Measurements from ENCODE around the gene CNNM4.

Gene CNNM4

DNA sequence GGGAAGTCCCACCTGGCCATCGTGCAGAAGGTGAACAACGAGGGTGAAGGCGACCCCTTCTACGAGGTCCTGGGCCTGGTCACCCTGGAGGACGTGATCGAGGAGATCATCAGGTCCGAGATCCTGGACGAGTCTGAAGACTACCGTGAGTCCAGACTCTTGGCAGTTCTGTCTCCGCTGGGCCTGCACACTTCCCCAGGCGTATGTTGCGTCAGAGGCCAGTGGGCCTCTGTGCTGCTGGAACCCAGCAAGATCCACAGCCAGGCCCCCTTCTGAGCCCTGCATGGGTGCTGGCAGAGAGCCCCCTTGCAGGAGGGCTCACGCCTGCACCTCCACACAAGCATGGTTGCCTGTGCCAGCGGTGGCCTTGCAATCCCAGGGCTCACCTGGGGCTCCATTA, 64.4 kb downstream of the CNNM4 start:
- TF ChIP-seq POU2F2 (IDR thresholded peaks at IDR 0.05; ENCODE audit: low read depth, low read length) (no peak), SPI1 (IDR thresholded peaks at IDR 0.05; ENCODE audit: low read depth, low read length) (no peak), TAF1 (IDR thresholded peaks at IDR 0.05; ENCODE audit: low read depth, low read length) (no peak), POLR2AphosphoS5 (IDR thresholded peaks at IDR 0.05; ENCODE audit: low read depth, low read length) (no peak), POLR2A (IDR thresholded peaks at IDR 0.05; ENCODE audit: low read depth, low read length) (no peak), PAX5 (IDR thresholded peaks at IDR 0.05; ENCODE audit: insufficient read depth, low read length, severe bottlenecking) (no peak)
- no peak for DNase-seq (ENCODE audit: insufficient read length, low spot score)
- no peak for FAIRE-seq

- TF ChIP-seq POLR2A (IDR thresholded peaks at IDR 0.05; ENCODE audit: low read depth, low read length) (no peak), TAF1 (IDR thresholded peaks at IDR 0.05; ENCODE audit: low read depth, low read length) (no peak), POLR2AphosphoS5 (IDR thresholded peaks at IDR 0.05; ENCODE audit: low read depth, low read length) (no peak), PAX5 (IDR thresholded peaks at IDR 0.05; ENCODE audit: insufficient read depth, low read length, severe bottlenecking) (no peak), SPI1 (IDR thresholded peaks at IDR 0.05; ENCODE audit: low read depth, low read length) (no peak), POU2F2 (IDR thresholded peaks at IDR 0.05; ENCODE audit: low read depth, low read length) (no peak)
- FAIRE-seq (no peak), DNase-seq (ENCODE audit: insufficient read length, low spot score) (no peak)
Observed at GRCh38 chr2:96826546-96827278, 66.0 kb downstream of the CNNM4 start.

DNA sequence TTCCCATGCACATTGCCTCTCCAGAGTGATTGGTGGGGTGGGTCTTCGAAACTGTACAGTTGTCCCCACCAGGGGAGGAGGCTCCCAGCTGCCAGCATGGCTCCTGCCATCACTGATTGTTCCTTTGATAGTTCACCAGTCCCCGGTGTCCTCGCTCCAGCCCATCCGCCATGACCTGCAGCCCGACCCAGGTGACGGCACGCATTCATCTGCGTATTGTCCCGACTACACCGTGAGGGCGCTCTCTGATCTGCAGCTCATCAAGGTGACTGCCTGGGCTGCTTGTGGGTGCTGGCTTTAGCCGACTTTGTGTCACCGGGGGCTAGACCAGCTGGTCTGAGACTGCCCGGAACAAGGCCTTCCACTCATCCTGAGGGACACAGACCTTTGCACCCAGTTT, 67.7 kb downstream of the CNNM4 start:
- FAIRE-seq, result no peak
- no peak for DNase-seq (ENCODE audit: insufficient read length, low spot score)
- no peak for TF ChIP-seq TAF1 (IDR thresholded peaks at IDR 0.05; ENCODE audit: low read depth, low read length)
- no peak for TF ChIP-seq POLR2A (IDR thresholded peaks at IDR 0.05; ENCODE audit: low read depth, low read length)
- no peak for TF ChIP-seq SPI1 (IDR thresholded peaks at IDR 0.05; ENCODE audit: low read depth, low read length)
- TF ChIP-seq POLR2AphosphoS5 (IDR thresholded peaks at IDR 0.05; ENCODE audit: low read depth, low read length), result no peak
- TF ChIP-seq PAX5 (IDR thresholded peaks at IDR 0.05; ENCODE audit: insufficient read depth, low read length, severe bottlenecking), result no peak

GRCh38 chr2:96828874-96829273, 68.2 kb downstream of the CNNM4 start:
- DNase-seq (ENCODE audit: insufficient read length, low spot score) (no peak), FAIRE-seq (no peak)
- TF ChIP-seq POU2F2 (IDR thresholded peaks at IDR 0.05; ENCODE audit: low read depth, low read length) (no peak), POLR2A (IDR thresholded peaks at IDR 0.05; ENCODE audit: low read depth, low read length) (no peak), TAF1 (IDR thresholded peaks at IDR 0.05; ENCODE audit: low read depth, low read length) (no peak), POLR2AphosphoS5 (IDR thresholded peaks at IDR 0.05; ENCODE audit: low read depth, low read length) (no peak), SPI1 (IDR thresholded peaks at IDR 0.05; ENCODE audit: low read depth, low read length) (no peak), PAX5 (IDR thresholded peaks at IDR 0.05; ENCODE audit: insufficient read depth, low read length, severe bottlenecking) (no peak)

GRCh38 chr2:96830044-96830562, 69.4 kb downstream of the CNNM4 start:
- DNase-seq (ENCODE audit: insufficient read length, low spot score) (no peak), FAIRE-seq (no peak)
- TF ChIP-seq POLR2A (IDR thresholded peaks at IDR 0.05; ENCODE audit: low read depth, low read length) (no peak), PAX5 (IDR thresholded peaks at IDR 0.05; ENCODE audit: insufficient read depth, low read length, severe bottlenecking) (no peak), POLR2AphosphoS5 (IDR thresholded peaks at IDR 0.05; ENCODE audit: low read depth, low read length) (no peak), SPI1 (IDR thresholded peaks at IDR 0.05; ENCODE audit: low read depth, low read length) (no peak), TAF1 (IDR thresholded peaks at IDR 0.05; ENCODE audit: low read depth, low read length) (no peak), POU2F2 (IDR thresholded peaks at IDR 0.05; ENCODE audit: low read depth, low read length) (no peak)

- DNase-seq (ENCODE audit: insufficient read length, low spot score) (no peak), FAIRE-seq (no peak)
- no peak for TF ChIP-seq TAF1 (IDR thresholded peaks at IDR 0.05; ENCODE audit: low read depth, low read length)
- no peak for TF ChIP-seq PAX5 (IDR thresholded peaks at IDR 0.05; ENCODE audit: insufficient read depth, low read length, severe bottlenecking)
- no peak for TF ChIP-seq POU2F2 (IDR thresholded peaks at IDR 0.05; ENCODE audit: low read depth, low read length)
- TF ChIP-seq POLR2AphosphoS5 (IDR thresholded peaks at IDR 0.05; ENCODE audit: low read depth, low read length), result no peak
- no peak for TF ChIP-seq SPI1 (IDR thresholded peaks at IDR 0.05; ENCODE audit: low read depth, low read length)
- no peak for TF ChIP-seq POLR2A (IDR thresholded peaks at IDR 0.05; ENCODE audit: low read depth, low read length)
Observed at GRCh38 chr2:96831679-96832078, 71.0 kb downstream of the CNNM4 start.

- DNase-seq (ENCODE audit: insufficient read length, low spot score), result no peak
- no peak for FAIRE-seq
- TF ChIP-seq POLR2A (IDR thresholded peaks at IDR 0.05; ENCODE audit: low read depth, low read length), result no peak
- TF ChIP-seq SPI1 (IDR thresholded peaks at IDR 0.05; ENCODE audit: low read depth, low read length), result no peak
- TF ChIP-seq POLR2AphosphoS5 (IDR thresholded peaks at IDR 0.05; ENCODE audit: low read depth, low read length), result no peak
- TF ChIP-seq TAF1 (IDR thresholded peaks at IDR 0.05; ENCODE audit: low read depth, low read length), result no peak
- no peak for TF ChIP-seq POU2F2 (IDR thresholded peaks at IDR 0.05; ENCODE audit: low read depth, low read length)
- no peak for TF ChIP-seq PAX5 (IDR thresholded peaks at IDR 0.05; ENCODE audit: insufficient read depth, low read length, severe bottlenecking)
Observed at GRCh38 chr2:96832408-96832753, 71.7 kb downstream of the CNNM4 start.

- TF ChIP-seq POU2F2 (IDR thresholded peaks at IDR 0.05; ENCODE audit: low read depth, low read length), result no peak
- no peak for TF ChIP-seq SPI1 (IDR thresholded peaks at IDR 0.05; ENCODE audit: low read depth, low read length)
- TF ChIP-seq POLR2A (IDR thresholded peaks at IDR 0.05; ENCODE audit: low read depth, low read length), result no peak
- no peak for TF ChIP-seq POLR2AphosphoS5 (IDR thresholded peaks at IDR 0.05; ENCODE audit: low read depth, low read length)
- no peak for TF ChIP-seq PAX5 (IDR thresholded peaks at IDR 0.05; ENCODE audit: insufficient read depth, low read length, severe bottlenecking)
- no peak for TF ChIP-seq TAF1 (IDR thresholded peaks at IDR 0.05; ENCODE audit: low read depth, low read length)
- FAIRE-seq, result no peak
- DNase-seq (ENCODE audit: insufficient read length, low spot score), result no peak
Observed at GRCh38 chr2:96832754-96833507, 72.2 kb downstream of the CNNM4 start.

DNA sequence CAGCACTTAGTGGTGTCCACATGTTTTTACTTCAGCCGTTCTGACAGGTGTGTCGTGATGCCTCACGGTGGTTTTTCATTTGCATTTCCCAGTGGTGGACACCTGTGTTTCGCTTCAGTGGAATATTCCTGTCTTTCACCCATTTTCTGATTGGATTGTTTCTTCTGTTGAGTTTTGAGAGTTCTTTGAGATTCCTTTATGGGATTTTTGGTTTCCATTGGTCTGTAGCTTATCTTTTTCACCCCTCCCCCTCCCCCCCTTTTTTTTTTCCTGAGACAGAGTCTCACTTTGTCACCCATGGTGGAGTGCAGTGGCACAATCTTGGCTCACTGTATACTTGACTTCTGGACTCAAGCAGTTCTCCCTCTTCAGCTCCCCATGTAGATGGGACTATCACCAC, 75.1 kb downstream of the CNNM4 start:
- TF ChIP-seq POLR2A (IDR thresholded peaks at IDR 0.05; ENCODE audit: low read depth, low read length) (no peak), SPI1 (IDR thresholded peaks at IDR 0.05; ENCODE audit: low read depth, low read length) (no peak), PAX5 (IDR thresholded peaks at IDR 0.05; ENCODE audit: insufficient read depth, low read length, severe bottlenecking) (no peak), POLR2AphosphoS5 (IDR thresholded peaks at IDR 0.05; ENCODE audit: low read depth, low read length) (no peak), TAF1 (IDR thresholded peaks at IDR 0.05; ENCODE audit: low read depth, low read length) (no peak), POU2F2 (IDR thresholded peaks at IDR 0.05; ENCODE audit: low read depth, low read length) (no peak)
- DNase-seq (ENCODE audit: insufficient read length, low spot score), result no peak
- no peak for FAIRE-seq

Data from GM12891 (cell line).